ENCODE results near the gene POLD1.

DNA sequence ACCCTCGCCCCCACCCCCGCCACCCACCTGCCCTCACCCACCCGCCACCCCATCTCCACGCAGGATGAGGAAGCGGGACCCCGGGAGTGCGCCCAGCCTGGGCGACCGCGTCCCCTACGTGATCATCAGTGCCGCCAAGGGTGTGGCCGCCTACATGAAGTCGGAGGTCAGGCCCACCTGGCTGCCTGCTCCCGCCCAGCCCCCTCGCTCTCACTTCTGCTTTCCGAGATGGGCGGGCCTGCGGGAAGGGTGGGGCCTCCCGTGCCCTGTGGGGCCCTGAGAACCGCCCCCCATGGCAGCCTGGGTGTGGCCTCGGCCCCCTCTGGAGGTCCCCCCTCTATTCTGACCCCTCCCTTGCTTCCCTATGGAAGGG lies 31.5 kb downstream of the POLD1 start:
- TF ChIP-seq, protein P1, sequence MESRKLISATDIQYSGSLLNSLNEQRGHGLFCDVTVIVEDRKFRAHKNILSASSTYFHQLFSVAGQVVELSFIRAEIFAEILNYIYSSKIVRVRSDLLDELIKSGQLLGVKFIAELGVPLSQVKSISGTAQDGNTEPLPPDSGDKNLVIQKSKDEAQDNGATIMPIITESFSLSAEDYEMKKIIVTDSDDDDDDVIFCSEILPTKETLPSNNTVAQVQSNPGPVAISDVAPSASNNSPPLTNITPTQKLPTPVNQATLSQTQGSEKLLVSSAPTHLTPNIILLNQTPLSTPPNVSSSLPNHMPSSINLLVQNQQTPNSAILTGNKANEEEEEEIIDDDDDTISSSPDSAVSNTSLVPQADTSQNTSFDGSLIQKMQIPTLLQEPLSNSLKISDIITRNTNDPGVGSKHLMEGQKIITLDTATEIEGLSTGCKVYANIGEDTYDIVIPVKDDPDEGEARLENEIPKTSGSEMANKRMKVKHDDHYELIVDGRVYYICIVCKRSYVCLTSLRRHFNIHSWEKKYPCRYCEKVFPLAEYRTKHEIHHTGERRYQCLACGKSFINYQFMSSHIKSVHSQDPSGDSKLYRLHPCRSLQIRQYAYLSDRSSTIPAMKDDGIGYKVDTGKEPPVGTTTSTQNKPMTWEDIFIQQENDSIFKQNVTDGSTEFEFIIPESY (IDR thresholded peaks at IDR 0.05) = no peak
- TF ChIP-seq, protein P2, sequence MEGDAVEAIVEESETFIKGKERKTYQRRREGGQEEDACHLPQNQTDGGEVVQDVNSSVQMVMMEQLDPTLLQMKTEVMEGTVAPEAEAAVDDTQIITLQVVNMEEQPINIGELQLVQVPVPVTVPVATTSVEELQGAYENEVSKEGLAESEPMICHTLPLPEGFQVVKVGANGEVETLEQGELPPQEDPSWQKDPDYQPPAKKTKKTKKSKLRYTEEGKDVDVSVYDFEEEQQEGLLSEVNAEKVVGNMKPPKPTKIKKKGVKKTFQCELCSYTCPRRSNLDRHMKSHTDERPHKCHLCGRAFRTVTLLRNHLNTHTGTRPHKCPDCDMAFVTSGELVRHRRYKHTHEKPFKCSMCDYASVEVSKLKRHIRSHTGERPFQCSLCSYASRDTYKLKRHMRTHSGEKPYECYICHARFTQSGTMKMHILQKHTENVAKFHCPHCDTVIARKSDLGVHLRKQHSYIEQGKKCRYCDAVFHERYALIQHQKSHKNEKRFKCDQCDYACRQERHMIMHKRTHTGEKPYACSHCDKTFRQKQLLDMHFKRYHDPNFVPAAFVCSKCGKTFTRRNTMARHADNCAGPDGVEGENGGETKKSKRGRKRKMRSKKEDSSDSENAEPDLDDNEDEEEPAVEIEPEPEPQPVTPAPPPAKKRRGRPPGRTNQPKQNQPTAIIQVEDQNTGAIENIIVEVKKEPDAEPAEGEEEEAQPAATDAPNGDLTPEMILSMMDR (IDR thresholded peaks at IDR 0.05; ENCODE audit: low read depth, low read length, missing input control) = no peak
- no peak for TF ChIP-seq RXRA (IDR thresholded peaks at IDR 0.05)
- TF ChIP-seq, protein P3, sequence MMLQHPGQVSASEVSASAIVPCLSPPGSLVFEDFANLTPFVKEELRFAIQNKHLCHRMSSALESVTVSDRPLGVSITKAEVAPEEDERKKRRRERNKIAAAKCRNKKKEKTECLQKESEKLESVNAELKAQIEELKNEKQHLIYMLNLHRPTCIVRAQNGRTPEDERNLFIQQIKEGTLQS (IDR thresholded peaks at IDR 0.05) = no peak
- TF ChIP-seq TAF1 (conservative IDR thresholded peaks at IDR 0.05) = no peak

Measured in liver (tissue), 3 donors.